Glutamatergic neuron (in vitro differentiated cells): ENCODE results near the gene MMAB. TPM values are rescaled to one million over a fixed set of nuclear protein-coding genes. Genes with fewer than 3 reads are reported as not detected.

ENCODE experiments used
- DNase-seq: peaks from one replicate; pipeline ENCODE4 v3.0.0; 2022
- H3K27ac Mint-ChIP-seq: one replicate; pipeline ENCODE4 v1.8.0; 2020; ENCODE audit warnings: mild to moderate bottlenecking, mixed read lengths, inconsistent platforms; ENCODE audit not compliant: unreplicated experiment
- H3K27me3 Mint-ChIP-seq: one replicate; pipeline ENCODE4 v1.8.0; 2020; ENCODE audit warnings: mild to moderate bottlenecking, moderate library complexity, mixed read lengths, inconsistent platforms; ENCODE audit not compliant: unreplicated experiment
- H3K36me3 Mint-ChIP-seq: one replicate; pipeline ENCODE4 v1.8.0; 2020; ENCODE audit warnings: mild to moderate bottlenecking, mixed read lengths, inconsistent platforms; ENCODE audit not compliant: unreplicated experiment
- H3K4me1 Mint-ChIP-seq: one replicate; pipeline ENCODE4 v1.8.0; 2020; ENCODE audit warnings: mild to moderate bottlenecking, low read depth, mixed read lengths, inconsistent platforms; ENCODE audit not compliant: unreplicated experiment
- H3K4me3 Mint-ChIP-seq: one replicate; pipeline ENCODE4 v1.8.0; 2020; ENCODE audit warnings: mild to moderate bottlenecking, mixed read lengths, inconsistent platforms; ENCODE audit not compliant: unreplicated experiment
- H3K9me3 Mint-ChIP-seq: one replicate; pipeline ENCODE4 v1.8.0; 2020; ENCODE audit warnings: mild to moderate bottlenecking, moderate library complexity, mixed read lengths, inconsistent platforms; ENCODE audit not compliant: unreplicated experiment
- CTCF ChIP-seq: fragments of 200-600 bp; sonication (generic); IDR thresholded peaks from one replicate; pipeline ENCODE4 v1.5.0; 2021; ENCODE audit not compliant: partially characterized antibody, unreplicated experiment
- total RNA-seq: library from RNA; stranded (reverse); fragmentation: NEBNext Ultra II Directional; extraction: Animal tissue kit (Norgen Biotek cat#: 25700); gene quantifications from one replicate; pipeline ENCODE4 v1.2.1, GENCODE V29; 2021; ENCODE audit not compliant: unreplicated experiment

Gene MMAB
- total RNA-seq, 1 donor from 2014 or later: 28.7 TPM

GRCh38 chr12:109588461-109589239 is 15.3 kb upstream of the MMAB start:
- peaks cover 41% of the 10 kb centered on the region for H3K4me1 Mint-ChIP-seq
- peaks cover 12% of the 10 kb centered on the region for H3K27me3 Mint-ChIP-seq
- H3K9me3 Mint-ChIP-seq: peaks cover 9% of the 10 kb centered on the region
- H3K4me3 Mint-ChIP-seq: no peak overlapping the region
- peaks cover 8% of the 10 kb centered on the region for H3K36me3 Mint-ChIP-seq
- peak overlapping the region; percentile 30 for H3K27ac Mint-ChIP-seq
- TF ChIP-seq CTCF: no peak
- DNase-seq: no peak

GRCh38 chr12:109587921-109588320 is 14.6 kb upstream of the MMAB start:
- no peak overlapping the region for H3K27ac Mint-ChIP-seq
- H3K27me3 Mint-ChIP-seq: peaks cover 11% of the 10 kb centered on the region
- no peak for TF ChIP-seq CTCF
- no peak overlapping the region for H3K4me3 Mint-ChIP-seq
- H3K4me1 Mint-ChIP-seq: peaks cover 36% of the 10 kb centered on the region
- no peak for DNase-seq
- H3K9me3 Mint-ChIP-seq: peaks cover 8% of the 10 kb centered on the region
- peaks cover 8% of the 10 kb centered on the region for H3K36me3 Mint-ChIP-seq

GRCh38 chr12:109586385-109587296 is 13.3 kb upstream of the MMAB start:
- Mint-ChIP-seq H3K36me3 (peaks cover 8% of the 10 kb centered on the region), H3K27me3 (peaks cover 4% of the 10 kb centered on the region), H3K9me3 (peaks cover 3% of the 10 kb centered on the region), H3K4me1 (peaks cover 27% of the 10 kb centered on the region), H3K27ac (no peak overlapping the region), H3K4me3 (no peak overlapping the region)
- no peak for TF ChIP-seq CTCF
- no peak for DNase-seq

GRCh38 chr12:109583733-109584132 is 10.4 kb upstream of the MMAB start:
- DNase-seq: no peak
- H3K27me3 Mint-ChIP-seq: no peaks in the 10 kb centered on the region
- peaks cover 2% of the 10 kb centered on the region for H3K9me3 Mint-ChIP-seq
- peaks cover 12% of the 10 kb centered on the region for H3K4me1 Mint-ChIP-seq
- TF ChIP-seq CTCF: no peak
- H3K36me3 Mint-ChIP-seq: peaks cover 6% of the 10 kb centered on the region
- no peak overlapping the region for H3K27ac Mint-ChIP-seq
- no peak overlapping the region for H3K4me3 Mint-ChIP-seq
